Gastroesophageal sphincter (tissue), 4 donors: ENCODE data around the gene SP110. TPM values are rescaled to one million over a fixed set of nuclear protein-coding genes. Genes with fewer than 3 reads are reported as not detected.
A peak's percentile ranks its signal among the peaks of the same experiment; 100 is the strongest.

Experiments
- ATAC-seq: fragments of 150-250 bp; one replicate; pipeline ENCODE4 v1.9.1; 2016; ENCODE audit warnings: mild to moderate bottlenecking, moderate library complexity
- H3K27ac ChIP-seq, 4 donors: fragments of 200-600 bp; sonication (generic) in 3 of 4; 1 replicate in 3 of 4; 2 replicates in 1 of 4; pipeline ENCODE4 v1.5.1; 2016 to 2019
- H3K27me3 ChIP-seq: fragments of 200-600 bp; sonication (generic); one replicate; pipeline ENCODE4 v1.5.1; 2019
- H3K36me3 ChIP-seq, 2 donors: fragments of 200-600 bp; sonication (generic); one replicate each; pipeline ENCODE4 v1.5.1; 2019; ENCODE audit warnings: control low read depth in 1 of 2
- H3K4me1 ChIP-seq, 3 donors: fragments of 200-600 bp; sonication (generic); 1 replicate in 2 of 3; 2 replicates in 1 of 3; pipeline ENCODE4 v1.5.1; 2016 to 2019; ENCODE audit warnings: control low read depth in 2 of 3
- H3K4me3 ChIP-seq, 2 donors: fragments of 200-600 bp; sonication (generic); one replicate each; pipeline ENCODE4 v1.5.1; 2019; ENCODE audit warnings: mild to moderate bottlenecking in 1 of 2, moderate library complexity in 1 of 2
- H3K9me3 ChIP-seq, 3 donors: fragments of 200-600 bp; sonication (generic); one replicate each; pipeline ENCODE4 v1.5.1; 2017 to 2019; ENCODE audit warnings: control low read depth in 2 of 3
- CTCF ChIP-seq, 4 experiments: fragments of 200-600 bp in 2 of 4; fragments of 450-650 bp in 2 of 4; sonication (generic) in 1 of 4; IDR thresholded peaks; one replicate each; pipeline ENCODE4 v1.5.1; 2017 to 2019; ENCODE audit warnings: antibody characterized with exemption in 4 of 4, mild to moderate bottlenecking in 2 of 4, moderate library complexity in 2 of 4
- EP300 ChIP-seq: sonication (generic); formaldehyde crosslinking; IDR thresholded peaks from one replicate; pipeline ENCODE4 v1.6.1; 2017; ENCODE audit warnings: antibody characterized with exemption, mild to moderate bottlenecking
- POLR2A ChIP-seq, 2 donors: fragments of 450-650 bp; IDR thresholded peaks; one replicate each; pipeline ENCODE4 v1.6.1; 2017; ENCODE audit warnings: antibody characterized with exemption in 2 of 2, mild to moderate bottlenecking in 2 of 2, moderate library complexity in 1 of 2
- POLR2AphosphoS5 ChIP-seq: sonication (generic); formaldehyde crosslinking; IDR thresholded peaks from one replicate; pipeline ENCODE4 v1.6.1; 2017; ENCODE audit warnings: antibody characterized with exemption
- WGBS, 2 donors: methylation state at CpG; one replicate each; pipeline ENCODE4 v1.1.5; 2018; ENCODE audit warnings: low coverage in 1 of 2; 5-methylcytosine and 5-hydroxymethylcytosine counted together
- total RNA-seq, 4 donors: library from RNA; depleted of rRNA; stranded (reverse); fragments of >200 nt; gene quantifications; one replicate each; pipeline ENCODE4 v1.1.0, GENCODE V29; 2016

SP110 gene
- total RNA-seq, 4 donors from 2014 or later = 16.3 to 37.5 (median 19.2) TPM

DNA sequence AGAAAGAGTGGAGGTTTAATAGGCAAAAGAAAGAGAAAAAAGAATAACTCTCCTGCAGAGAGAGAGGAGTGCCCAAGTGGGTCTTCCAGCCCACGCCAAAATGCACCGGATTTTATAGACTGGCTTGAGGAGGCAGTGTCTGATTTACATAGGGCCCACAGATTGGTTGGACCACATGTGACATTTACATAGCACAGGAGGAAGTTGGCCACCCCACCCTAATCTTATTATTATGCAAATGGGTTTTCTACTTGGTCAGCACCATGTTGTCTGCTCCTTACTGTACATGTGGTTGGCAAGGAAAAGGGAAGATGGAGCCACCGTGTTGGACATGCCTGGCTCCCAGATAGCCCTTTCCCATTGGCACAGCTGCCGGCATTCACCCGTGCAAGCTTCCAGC is 56.8 kb downstream of the SP110 start:
- Histone ChIP-seq H3K27ac (no peak overlapping the region), H3K36me3 (peaks cover 0 to 14% of the 10 kb centered on the region in 2 donors), H3K4me1 (no peaks in the 10 kb centered on the region), H3K9me3 (no peaks in the 10 kb centered on the region), H3K27me3 (no peaks in the 10 kb centered on the region), H3K4me3 (no peak overlapping the region)
- no peak for ATAC-seq
- WGBS, 2 donors = 67 to 90% methylated on average over 2 to 5 of the region's 5 CpGs
- TF ChIP-seq POLR2A (IDR thresholded peaks at IDR 0.05) (no peak), EP300 (no peak), CTCF (IDR thresholded peaks at IDR 0.05) (no peak), POLR2AphosphoS5 (no peak)

GRCh38 chr2:230161184-230161583 is 58.6 kb downstream of the SP110 start:
- TF ChIP-seq CTCF (IDR thresholded peaks at IDR 0.05) (no peak), POLR2AphosphoS5 (no peak), EP300 (no peak)
- Histone ChIP-seq H3K4me1 (no peaks in the 10 kb centered on the region), H3K36me3 (no peaks in the 10 kb centered on the region), H3K27ac (no peak overlapping the region), H3K4me3 (no peak overlapping the region), H3K27me3 (no peaks in the 10 kb centered on the region), H3K9me3 (no peaks in the 10 kb centered on the region)
- no peak for ATAC-seq
- WGBS, 2 donors = 59 to 60% methylated on average over 1 to 3 of the region's 6 CpGs

- Histone ChIP-seq H3K9me3 (no peaks in the 10 kb centered on the region), H3K27me3 (no peaks in the 10 kb centered on the region), H3K4me1 (no peaks in the 10 kb centered on the region), H3K4me3 (no peak overlapping the region), H3K27ac (no peak overlapping the region), H3K36me3 (no peaks in the 10 kb centered on the region)
- WGBS, 2 donors = 46 to 49% methylated on average over 5 to 6 of the region's 11 CpGs
- peak; percentile 52 to 81 (median 64) for TF ChIP-seq CTCF (IDR thresholded peaks at IDR 0.05)
- no peak for TF ChIP-seq POLR2A (IDR thresholded peaks at IDR 0.05)
- no peak for ATAC-seq
These were observed 59.6 kb downstream of the SP110 start for GRCh38 chr2:230160112-230160660.

DNA sequence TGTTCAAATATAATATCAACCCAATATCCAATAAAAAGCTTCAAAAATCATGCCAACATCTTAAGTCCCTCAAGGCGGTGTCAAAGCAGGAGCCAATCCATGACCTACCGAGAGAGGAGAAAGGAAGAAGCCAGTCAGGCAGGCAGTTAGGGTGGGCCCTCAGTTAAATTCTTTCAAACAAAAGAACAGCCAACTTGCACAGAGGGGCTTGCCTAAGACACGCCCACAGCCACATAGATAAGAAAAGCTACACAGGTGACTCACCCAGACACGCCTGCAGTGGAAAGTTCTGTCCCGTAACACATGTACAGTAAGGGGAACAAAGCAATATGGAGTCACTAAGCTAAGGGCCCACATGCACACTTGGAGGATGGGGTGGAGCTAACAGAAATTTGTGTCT is 61.3 kb downstream of the SP110 start:
- no peaks in the 10 kb centered on the region for H3K27me3 ChIP-seq
- WGBS, 2 donors = 77 to 84% methylated on average over 3 to 5 of the region's 5 CpGs
- H3K9me3 ChIP-seq = no peaks in the 10 kb centered on the region
- no peak for ATAC-seq
- no peaks in the 10 kb centered on the region for H3K36me3 ChIP-seq
- H3K27ac ChIP-seq = no peak overlapping the region
- TF ChIP-seq CTCF (IDR thresholded peaks at IDR 0.05) (no peak), POLR2A (IDR thresholded peaks at IDR 0.05) (no peak), EP300 (no peak), POLR2AphosphoS5 (no peak)
- no peak overlapping the region for H3K4me3 ChIP-seq
- no peaks in the 10 kb centered on the region for H3K4me1 ChIP-seq

DNA sequence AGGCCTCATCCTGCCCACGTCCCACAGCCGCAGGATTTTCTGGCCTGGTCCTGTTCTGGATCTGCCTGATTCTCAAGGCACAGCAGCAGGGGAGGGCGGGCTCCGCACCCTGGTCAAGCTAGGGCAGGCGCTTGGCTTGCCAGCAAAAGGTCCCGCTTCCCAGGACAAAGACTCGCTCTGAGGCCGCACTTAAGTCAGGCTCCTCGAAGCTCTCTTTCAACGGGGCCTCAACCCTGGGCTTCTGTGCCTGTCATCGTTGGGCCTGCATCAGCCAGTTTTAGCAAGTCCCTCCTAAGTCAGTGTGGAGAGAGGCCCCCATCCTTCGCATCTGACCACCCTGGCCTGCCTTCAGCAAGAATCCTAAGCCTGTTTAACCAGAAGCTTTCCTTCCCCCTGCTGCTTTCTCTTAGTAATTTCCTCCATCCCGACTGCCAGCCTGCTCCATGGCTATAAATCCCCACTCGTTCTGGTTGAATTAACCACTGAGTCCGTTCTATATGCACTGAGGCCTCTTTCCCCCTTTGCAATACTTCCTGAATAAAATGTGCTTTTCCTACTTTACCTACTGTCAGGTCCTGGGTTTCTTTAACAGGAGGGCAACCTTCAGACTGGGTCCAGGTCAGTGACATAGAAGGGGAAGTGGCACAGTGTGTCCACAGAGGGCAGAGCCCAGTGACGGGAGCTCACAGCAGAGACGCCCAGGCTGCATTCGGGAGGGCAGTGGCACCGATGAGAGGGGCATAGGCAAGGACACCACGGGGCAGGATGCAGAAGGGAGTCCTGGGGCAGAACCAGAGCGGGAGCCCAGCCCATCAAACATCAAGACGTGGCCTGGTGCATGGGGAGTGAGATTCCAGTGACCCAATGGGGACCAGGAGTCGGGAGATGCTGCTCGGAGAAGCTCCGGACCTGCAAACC is 62.7 kb downstream of the SP110 start:
- TF ChIP-seq POLR2AphosphoS5 (no peak), CTCF (IDR thresholded peaks at IDR 0.05) (no peak), POLR2A (IDR thresholded peaks at IDR 0.05) (no peak), EP300 (no peak)
- Histone ChIP-seq H3K27ac (no peak overlapping the region), H3K4me1 (no peaks in the 10 kb centered on the region), H3K27me3 (no peaks in the 10 kb centered on the region), H3K4me3 (no peak overlapping the region), H3K36me3 (no peaks in the 10 kb centered on the region), H3K9me3 (peaks cover 0 to under 1% (median 0%) of the 10 kb centered on the region in 3 donors)
- no peak for ATAC-seq
- 80 to 84% methylated on average over 1 to 19 of the region's 25 CpGs for WGBS, 2 donors
